Sigmoid colon (tissue), 4 donors: ENCODE data around the gene CYFIP2.

Source experiments
- EP300 ChIP-seq, 4 donors: sonication (generic); formaldehyde crosslinking; IDR thresholded peaks; one replicate each; pipeline ENCODE4 v1.6.1; 2017; ENCODE audit warnings: antibody characterized with exemption in 4 of 4
- POLR2A ChIP-seq, 2 donors: fragments of 450-650 bp; IDR thresholded peaks; one replicate each; pipeline ENCODE4 v1.6.1; 2016; ENCODE audit warnings: antibody characterized with exemption in 2 of 2, mild to moderate bottlenecking in 2 of 2, moderate library complexity in 2 of 2
- TF ChIP-seq, protein P1 (sequence below), 4 experiments: fragments of 450-650 bp in 3 of 4; fragments of 200-600 bp in 1 of 4; IDR thresholded peaks; one replicate each; pipeline ENCODE4 v1.5.1; 2016 to 2019; ENCODE audit warnings: antibody characterized with exemption in 4 of 4, mild to moderate bottlenecking in 3 of 4, moderate library complexity in 2 of 4

DNA sequence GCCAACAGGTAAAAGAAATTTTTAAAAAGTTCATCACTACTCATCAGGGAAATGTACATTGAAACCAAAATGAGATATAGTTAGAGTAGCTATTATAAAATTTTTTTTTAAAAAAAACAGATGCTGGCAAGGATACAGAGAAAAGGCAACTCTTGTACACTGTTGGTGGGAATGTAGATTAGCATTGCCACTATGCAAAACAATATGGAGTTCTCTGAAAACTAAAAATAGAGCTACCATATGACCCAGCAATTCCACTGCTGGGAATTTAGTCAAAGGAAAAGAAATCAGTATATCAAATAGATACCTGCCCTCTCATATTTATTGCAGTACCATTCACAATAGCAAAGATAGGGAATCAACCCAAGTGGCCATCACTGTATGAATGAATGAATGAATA is 149.9 kb downstream of the CYFIP2 start:
- TF ChIP-seq POLR2A (IDR thresholded peaks at IDR 0.05) (no peak), EP300 (IDR thresholded peaks at IDR 0.05) (no peak)
- TF ChIP-seq, protein P1, sequence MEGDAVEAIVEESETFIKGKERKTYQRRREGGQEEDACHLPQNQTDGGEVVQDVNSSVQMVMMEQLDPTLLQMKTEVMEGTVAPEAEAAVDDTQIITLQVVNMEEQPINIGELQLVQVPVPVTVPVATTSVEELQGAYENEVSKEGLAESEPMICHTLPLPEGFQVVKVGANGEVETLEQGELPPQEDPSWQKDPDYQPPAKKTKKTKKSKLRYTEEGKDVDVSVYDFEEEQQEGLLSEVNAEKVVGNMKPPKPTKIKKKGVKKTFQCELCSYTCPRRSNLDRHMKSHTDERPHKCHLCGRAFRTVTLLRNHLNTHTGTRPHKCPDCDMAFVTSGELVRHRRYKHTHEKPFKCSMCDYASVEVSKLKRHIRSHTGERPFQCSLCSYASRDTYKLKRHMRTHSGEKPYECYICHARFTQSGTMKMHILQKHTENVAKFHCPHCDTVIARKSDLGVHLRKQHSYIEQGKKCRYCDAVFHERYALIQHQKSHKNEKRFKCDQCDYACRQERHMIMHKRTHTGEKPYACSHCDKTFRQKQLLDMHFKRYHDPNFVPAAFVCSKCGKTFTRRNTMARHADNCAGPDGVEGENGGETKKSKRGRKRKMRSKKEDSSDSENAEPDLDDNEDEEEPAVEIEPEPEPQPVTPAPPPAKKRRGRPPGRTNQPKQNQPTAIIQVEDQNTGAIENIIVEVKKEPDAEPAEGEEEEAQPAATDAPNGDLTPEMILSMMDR (IDR thresholded peaks at IDR 0.05) = no peak
